ENCODE results near the gene AKR1E2. TPM values are rescaled to one million over a fixed set of nuclear protein-coding genes. Genes with fewer than 3 reads are reported as not detected.

AKR1E2 gene
- total and polyA plus RNA-seq, 2 of the 8 experiments (the other 6 are each of a cell fraction or from before 2014, with no cell fraction given): 2.6 to 3.5 TPM

GRCh38 chr10:4887501-4887900, 61.5 kb downstream of the AKR1E2 start (continued):
- no peak for TF ChIP-seq TCF12 (IDR thresholded peaks at IDR 0.05; ENCODE audit: low read depth, low read length)
- no peak for TF ChIP-seq EZH2 (IDR thresholded peaks at IDR 0.05; ENCODE audit: low read depth, low read length, severe bottlenecking)
